ENCODE data around the gene MICU2. TPM values are rescaled to one million over a fixed set of nuclear protein-coding genes. Genes with fewer than 3 reads are reported as not detected.

The MICU2 gene
- total and polyA plus RNA-seq, 2 experiments from 2014 or later: 51.0 to 122 TPM

GRCh38 chr13:21615427-21615826 is 11.5 kb upstream of the MICU2 start (continued):
- TF ChIP-seq, protein P1, sequence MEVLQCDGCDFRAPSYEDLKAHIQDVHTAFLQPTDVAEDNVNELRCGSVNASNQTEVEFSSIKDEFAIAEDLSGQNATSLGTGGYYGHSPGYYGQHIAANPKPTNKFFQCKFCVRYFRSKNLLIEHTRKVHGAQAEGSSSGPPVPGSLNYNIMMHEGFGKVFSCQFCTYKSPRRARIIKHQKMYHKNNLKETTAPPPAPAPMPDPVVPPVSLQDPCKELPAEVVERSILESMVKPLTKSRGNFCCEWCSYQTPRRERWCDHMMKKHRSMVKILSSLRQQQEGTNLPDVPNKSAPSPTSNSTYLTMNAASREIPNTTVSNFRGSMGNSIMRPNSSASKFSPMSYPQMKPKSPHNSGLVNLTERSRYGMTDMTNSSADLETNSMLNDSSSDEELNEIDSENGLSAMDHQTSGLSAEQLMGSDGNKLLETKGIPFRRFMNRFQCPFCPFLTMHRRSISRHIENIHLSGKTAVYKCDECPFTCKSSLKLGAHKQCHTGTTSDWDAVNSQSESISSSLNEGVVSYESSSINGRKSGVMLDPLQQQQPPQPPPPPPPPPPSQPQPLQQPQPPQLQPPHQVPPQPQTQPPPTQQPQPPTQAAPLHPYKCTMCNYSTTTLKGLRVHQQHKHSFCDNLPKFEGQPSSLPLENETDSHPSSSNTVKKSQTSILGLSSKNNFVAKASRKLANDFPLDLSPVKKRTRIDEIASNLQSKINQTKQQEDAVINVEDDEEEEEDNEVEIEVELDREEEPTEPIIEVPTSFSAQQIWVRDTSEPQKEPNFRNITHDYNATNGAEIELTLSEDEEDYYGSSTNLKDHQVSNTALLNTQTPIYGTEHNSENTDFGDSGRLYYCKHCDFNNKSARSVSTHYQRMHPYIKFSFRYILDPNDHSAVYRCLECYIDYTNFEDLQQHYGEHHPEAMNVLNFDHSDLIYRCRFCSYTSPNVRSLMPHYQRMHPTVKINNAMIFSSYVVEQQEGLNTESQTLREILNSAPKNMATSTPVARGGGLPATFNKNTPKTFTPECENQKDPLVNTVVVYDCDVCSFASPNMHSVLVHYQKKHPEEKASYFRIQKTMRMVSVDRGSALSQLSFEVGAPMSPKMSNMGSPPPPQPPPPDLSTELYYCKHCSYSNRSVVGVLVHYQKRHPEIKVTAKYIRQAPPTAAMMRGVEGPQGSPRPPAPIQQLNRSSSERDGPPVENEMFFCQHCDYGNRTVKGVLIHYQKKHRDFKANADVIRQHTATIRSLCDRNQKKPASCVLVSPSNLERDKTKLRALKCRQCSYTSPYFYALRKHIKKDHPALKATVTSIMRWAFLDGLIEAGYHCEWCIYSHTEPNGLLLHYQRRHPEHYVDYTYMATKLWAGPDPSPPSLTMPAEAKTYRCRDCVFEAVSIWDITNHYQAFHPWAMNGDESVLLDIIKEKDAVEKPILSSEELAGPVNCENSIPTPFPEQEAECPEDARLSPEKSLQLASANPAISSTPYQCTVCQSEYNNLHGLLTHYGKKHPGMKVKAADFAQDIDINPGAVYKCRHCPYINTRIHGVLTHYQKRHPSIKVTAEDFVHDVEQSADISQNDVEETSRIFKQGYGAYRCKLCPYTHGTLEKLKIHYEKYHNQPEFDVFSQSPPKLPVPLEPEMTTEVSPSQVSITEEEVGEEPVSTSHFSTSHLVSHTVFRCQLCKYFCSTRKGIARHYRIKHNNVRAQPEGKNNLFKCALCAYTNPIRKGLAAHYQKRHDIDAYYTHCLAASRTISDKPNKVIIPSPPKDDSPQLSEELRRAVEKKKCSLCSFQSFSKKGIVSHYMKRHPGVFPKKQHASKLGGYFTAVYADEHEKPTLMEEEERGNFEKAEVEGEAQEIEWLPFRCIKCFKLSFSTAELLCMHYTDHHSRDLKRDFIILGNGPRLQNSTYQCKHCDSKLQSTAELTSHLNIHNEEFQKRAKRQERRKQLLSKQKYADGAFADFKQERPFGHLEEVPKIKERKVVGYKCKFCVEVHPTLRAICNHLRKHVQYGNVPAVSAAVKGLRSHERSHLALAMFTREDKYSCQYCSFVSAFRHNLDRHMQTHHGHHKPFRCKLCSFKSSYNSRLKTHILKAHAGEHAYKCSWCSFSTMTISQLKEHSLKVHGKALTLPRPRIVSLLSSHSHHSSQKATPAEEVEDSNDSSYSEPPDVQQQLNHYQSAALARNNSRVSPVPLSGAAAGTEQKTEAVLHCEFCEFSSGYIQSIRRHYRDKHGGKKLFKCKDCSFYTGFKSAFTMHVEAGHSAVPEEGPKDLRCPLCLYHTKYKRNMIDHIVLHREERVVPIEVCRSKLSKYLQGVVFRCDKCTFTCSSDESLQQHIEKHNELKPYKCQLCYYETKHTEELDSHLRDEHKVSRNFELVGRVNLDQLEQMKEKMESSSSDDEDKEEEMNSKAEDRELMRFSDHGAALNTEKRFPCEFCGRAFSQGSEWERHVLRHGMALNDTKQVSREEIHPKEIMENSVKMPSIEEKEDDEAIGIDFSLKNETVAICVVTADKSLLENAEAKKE (CRISPR knock-in tag; IDR thresholded peaks at IDR 0.05): no peak
- TF ChIP-seq NANOG (IDR thresholded peaks at IDR 0.05; ENCODE audit: borderline replicate concordance) (no peak), POLR2AphosphoS5 (IDR thresholded peaks at IDR 0.05; ENCODE audit: low read depth) (no peak), ZNF331 (CRISPR knock-in tag; IDR thresholded peaks at IDR 0.05; ENCODE audit: low read depth) (no peak), ZNF114 (CRISPR knock-in tag; IDR thresholded peaks at IDR 0.05) (no peak)

- Mint-ChIP-seq H3K27me3 (ENCODE audit: insufficient read depth, low read depth, poor library complexity) (no peaks in the 10 kb centered on the region), H3K9me3 (no peaks in the 10 kb centered on the region; the same call in 2 of the 3 replicates), H3K4me3 (no peak overlapping the region), H3K36me3 (ENCODE audit: low read depth) (no peaks in the 10 kb centered on the region), H3K27ac (no peak overlapping the region), H3K4me1 (no peaks in the 10 kb centered on the region)
- Histone ChIP-seq H3K4me2 (no peak overlapping the region), H3K4me1 (ENCODE audit: insufficient read depth) (no peaks in the 10 kb centered on the region), H3F3A (replicated peaks; ENCODE audit: low read depth) (no peaks in the 10 kb centered on the region), H3K79me2 (replicated peaks; ENCODE audit: insufficient read depth) (no peaks in the 10 kb centered on the region), H3K36me3 (ENCODE audit: insufficient read depth) (no peaks in the 10 kb centered on the region), H3K27ac (ENCODE audit: low read depth) (no peak overlapping the region), H3K27me3 (ENCODE audit: insufficient read depth) (no peaks in the 10 kb centered on the region), H2AFZ (no peak overlapping the region), H4K20me1 (replicated peaks; ENCODE audit: insufficient read depth) (no peaks in the 10 kb centered on the region), H3K9me2 (ENCODE audit: insufficient read depth) (no peaks in the 10 kb centered on the region), H3K4me3 (no peak overlapping the region)
- DNase-seq (ENCODE audit: low spot score): no peak
- ATAC-seq: no peak
- no peak for TF ChIP-seq EZH2 (IDR thresholded peaks at IDR 0.05; ENCODE audit: low read depth, unreplicated experiment)
- no peak for TF ChIP-seq ZNF331 (CRISPR knock-in tag; IDR thresholded peaks at IDR 0.05; ENCODE audit: low read depth)
- no peak for TF ChIP-seq POLR2AphosphoS5 (IDR thresholded peaks at IDR 0.05; ENCODE audit: low read depth)
- no peak for TF ChIP-seq NANOG (IDR thresholded peaks at IDR 0.05; ENCODE audit: borderline replicate concordance)
- no peak for TF ChIP-seq EZH2phosphoT487 (IDR thresholded peaks at IDR 0.05; ENCODE audit: unreplicated experiment)
- TF ChIP-seq, protein P2, sequence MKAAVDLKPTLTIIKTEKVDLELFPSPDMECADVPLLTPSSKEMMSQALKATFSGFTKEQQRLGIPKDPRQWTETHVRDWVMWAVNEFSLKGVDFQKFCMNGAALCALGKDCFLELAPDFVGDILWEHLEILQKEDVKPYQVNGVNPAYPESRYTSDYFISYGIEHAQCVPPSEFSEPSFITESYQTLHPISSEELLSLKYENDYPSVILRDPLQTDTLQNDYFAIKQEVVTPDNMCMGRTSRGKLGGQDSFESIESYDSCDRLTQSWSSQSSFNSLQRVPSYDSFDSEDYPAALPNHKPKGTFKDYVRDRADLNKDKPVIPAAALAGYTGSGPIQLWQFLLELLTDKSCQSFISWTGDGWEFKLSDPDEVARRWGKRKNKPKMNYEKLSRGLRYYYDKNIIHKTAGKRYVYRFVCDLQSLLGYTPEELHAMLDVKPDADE (IDR thresholded peaks at IDR 0.05): no peak
- TF ChIP-seq, protein P3, sequence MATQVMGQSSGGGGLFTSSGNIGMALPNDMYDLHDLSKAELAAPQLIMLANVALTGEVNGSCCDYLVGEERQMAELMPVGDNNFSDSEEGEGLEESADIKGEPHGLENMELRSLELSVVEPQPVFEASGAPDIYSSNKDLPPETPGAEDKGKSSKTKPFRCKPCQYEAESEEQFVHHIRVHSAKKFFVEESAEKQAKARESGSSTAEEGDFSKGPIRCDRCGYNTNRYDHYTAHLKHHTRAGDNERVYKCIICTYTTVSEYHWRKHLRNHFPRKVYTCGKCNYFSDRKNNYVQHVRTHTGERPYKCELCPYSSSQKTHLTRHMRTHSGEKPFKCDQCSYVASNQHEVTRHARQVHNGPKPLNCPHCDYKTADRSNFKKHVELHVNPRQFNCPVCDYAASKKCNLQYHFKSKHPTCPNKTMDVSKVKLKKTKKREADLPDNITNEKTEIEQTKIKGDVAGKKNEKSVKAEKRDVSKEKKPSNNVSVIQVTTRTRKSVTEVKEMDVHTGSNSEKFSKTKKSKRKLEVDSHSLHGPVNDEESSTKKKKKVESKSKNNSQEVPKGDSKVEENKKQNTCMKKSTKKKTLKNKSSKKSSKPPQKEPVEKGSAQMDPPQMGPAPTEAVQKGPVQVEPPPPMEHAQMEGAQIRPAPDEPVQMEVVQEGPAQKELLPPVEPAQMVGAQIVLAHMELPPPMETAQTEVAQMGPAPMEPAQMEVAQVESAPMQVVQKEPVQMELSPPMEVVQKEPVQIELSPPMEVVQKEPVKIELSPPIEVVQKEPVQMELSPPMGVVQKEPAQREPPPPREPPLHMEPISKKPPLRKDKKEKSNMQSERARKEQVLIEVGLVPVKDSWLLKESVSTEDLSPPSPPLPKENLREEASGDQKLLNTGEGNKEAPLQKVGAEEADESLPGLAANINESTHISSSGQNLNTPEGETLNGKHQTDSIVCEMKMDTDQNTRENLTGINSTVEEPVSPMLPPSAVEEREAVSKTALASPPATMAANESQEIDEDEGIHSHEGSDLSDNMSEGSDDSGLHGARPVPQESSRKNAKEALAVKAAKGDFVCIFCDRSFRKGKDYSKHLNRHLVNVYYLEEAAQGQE (IDR thresholded peaks at IDR 0.05; ENCODE audit: unreplicated experiment): no peak
These were observed 9.8 kb upstream of the MICU2 start for GRCh38 chr13:21613791-21614190.

All from GM23338 (cell line).